Karpas-422 (cell line): Measurements from ENCODE around the gene SOBP. TPM values are rescaled to one million over a fixed set of nuclear protein-coding genes. Genes with fewer than 3 reads are reported as not detected.

ENCODE experiments used
- DNase-seq: peaks from one replicate; pipeline ENCODE4 v3.0.0-alpha.2; 2015
- H2AFZ ChIP-seq: fragments of 200-600 bp; sonication (generic); 2 replicates; pipeline ENCODE4 v1.6.1; 2014; ENCODE audit warnings: antibody characterized with exemption, low read length, mixed read lengths
- H3K27ac ChIP-seq: fragments of 200-600 bp; sonication (generic); 2 replicates; pipeline ENCODE4 v1.5.1; 2014; ENCODE audit warnings: mild to moderate bottlenecking, low read length, moderate library complexity
- H3K27me3 ChIP-seq: fragments of 200-600 bp; sonication (generic); 2 replicates; pipeline ENCODE4 v1.6.1; 2014; ENCODE audit warnings: low read length, mixed read lengths
- H3K36me3 ChIP-seq: fragments of 200-600 bp; sonication (generic); 2 replicates; pipeline ENCODE4 v1.6.1; 2014; ENCODE audit warnings: low read length, mixed read lengths; ENCODE audit not compliant: insufficient read depth
- H3K4me1 ChIP-seq: fragments of 200-600 bp; sonication (generic); 2 replicates; pipeline ENCODE4 v1.6.1; 2014; ENCODE audit warnings: mild to moderate bottlenecking, low read length, mixed read lengths
- H3K4me2 ChIP-seq: fragments of 200-600 bp; sonication (generic); 2 replicates; pipeline ENCODE4 v1.6.1; 2014; ENCODE audit warnings: low read length, low read depth, mild to moderate bottlenecking; ENCODE audit not compliant: poor library complexity, severe bottlenecking
- H3K4me3 ChIP-seq: fragments of 200-600 bp; sonication (generic); 2 replicates; pipeline ENCODE4 v1.5.1; 2014; ENCODE audit warnings: mild to moderate bottlenecking, antibody characterized with exemption, low read length, mixed read lengths
- H3K79me2 ChIP-seq: fragments of 200-600 bp; sonication (generic); 2 replicates; pipeline ENCODE4 v1.6.1; 2014; ENCODE audit warnings: mild to moderate bottlenecking, low read length, mixed read lengths
- H3K9ac ChIP-seq: fragments of 200-600 bp; sonication (generic); 2 replicates; pipeline ENCODE4 v1.6.0; 2014; ENCODE audit warnings: low read length
- H3K9me2 ChIP-seq: fragments of 200-600 bp; sonication (generic), shearing (Covaris generic); replicated peaks from 2 replicates; pipeline ENCODE4 v1.6.0; 2014; ENCODE audit warnings: mild to moderate bottlenecking, low read length, moderate library complexity; ENCODE audit not compliant: insufficient read depth
- H3K9me3 ChIP-seq: fragments of 300-700, 200-600 bp; sonication (generic); 2 replicates; pipeline ENCODE4 v1.6.1; 2014; ENCODE audit warnings: low read length, mixed read lengths
- H4K20me1 ChIP-seq: fragments of 200-600 bp; sonication (generic); 2 replicates; pipeline ENCODE4 v1.6.1; 2014; ENCODE audit warnings: mild to moderate bottlenecking, antibody characterized with exemption, low read length, low read depth; ENCODE audit not compliant: insufficient read depth
- total RNA-seq: library from RNA; depleted of rRNA; stranded (reverse); fragments of >200 nt; shearing (Covaris generic); gene quantifications from 2 replicates; pipeline ENCODE4 v1.2.3, GENCODE V29; 2014; ENCODE audit warnings: low replicate concordance

The SOBP gene
- total RNA-seq, 1 experiment from 2014 or later, result 17.8 TPM

GRCh38 chr6:107491760-107492660 is 2.1 kb downstream of the SOBP start:
- Histone ChIP-seq H2AFZ (no peak overlapping the region), H3K79me2 (peaks cover 68% of the 10 kb centered on the region), H4K20me1 (peaks cover 3% of the 10 kb centered on the region; the same call in 1 of the 2 replicates), H3K4me2 (peak overlapping the region; percentile 91), H3K9me3 (no peaks in the 10 kb centered on the region), H3K9ac (peak overlapping the region; percentile 87), H3K4me3 (peak overlapping the region; percentile 93), H3K27ac (peak overlapping the region; percentile 84), H3K27me3 (no peaks in the 10 kb centered on the region), H3K9me2 (no peaks in the 10 kb centered on the region), H3K36me3 (peaks cover 15% of the 10 kb centered on the region; the same call in 1 of the 2 replicates), H3K4me1 (peaks cover 64% of the 10 kb centered on the region)
- peak; percentile 45 for DNase-seq

- Histone ChIP-seq H3K4me3 (peak overlapping the region; percentile 93), H3K4me2 (peak overlapping the region; percentile 91), H3K9ac (peak overlapping the region; percentile 87), H3K9me2 (no peaks in the 10 kb centered on the region), H4K20me1 (peaks cover 3% of the 10 kb centered on the region; the same call in 1 of the 2 replicates), H3K36me3 (peaks cover 18% of the 10 kb centered on the region; the same call in 1 of the 2 replicates), H3K27ac (peak overlapping the region; percentile 84), H3K79me2 (peaks cover 82% of the 10 kb centered on the region), H3K4me1 (peaks cover 75% of the 10 kb centered on the region), H2AFZ (no peak overlapping the region), H3K9me3 (no peaks in the 10 kb centered on the region), H3K27me3 (no peaks in the 10 kb centered on the region)
- DNase-seq, result no peak
Measured at GRCh38 chr6:107493158-107494057, 3.5 kb downstream of the SOBP start.

DNA sequence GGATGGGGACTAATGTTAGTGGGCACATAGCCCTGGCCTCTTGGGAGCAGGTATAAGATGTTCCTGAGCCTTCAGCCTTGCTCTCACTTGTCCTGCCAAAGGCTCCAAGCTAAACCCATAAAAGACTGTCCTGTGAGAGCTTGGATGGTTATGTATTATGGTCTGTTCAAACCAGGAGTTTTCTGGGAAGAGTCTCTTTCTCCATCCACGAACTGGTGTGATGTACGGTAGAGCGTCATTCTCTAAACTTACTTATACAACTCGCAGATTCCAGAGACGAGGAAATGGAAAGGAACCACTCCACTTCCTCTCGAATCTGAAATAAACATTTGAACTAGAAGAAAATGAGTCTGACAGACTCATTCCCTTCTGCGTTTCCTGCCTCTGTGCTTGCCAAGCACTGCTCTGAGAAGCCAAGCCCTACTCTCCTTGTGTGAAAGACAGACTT is 5.3 kb downstream of the SOBP start:
- DNase-seq, result no peak
- Histone ChIP-seq H3K27me3 (no peaks in the 10 kb centered on the region), H3K4me2 (peak overlapping the region; percentile 91), H3K79me2 (peaks cover 100% of the 10 kb centered on the region), H3K4me1 (peaks cover 75% of the 10 kb centered on the region), H2AFZ (no peak overlapping the region), H4K20me1 (peaks cover 3% of the 10 kb centered on the region; the same call in 1 of the 2 replicates), H3K4me3 (peak overlapping the region; percentile 93; the same call in 1 of the 2 replicates), H3K9ac (peak overlapping the region; percentile 87), H3K9me2 (no peaks in the 10 kb centered on the region), H3K36me3 (peaks cover 18% of the 10 kb centered on the region; the same call in 1 of the 2 replicates), H3K27ac (peak overlapping the region; percentile 84), H3K9me3 (no peaks in the 10 kb centered on the region)

DNA sequence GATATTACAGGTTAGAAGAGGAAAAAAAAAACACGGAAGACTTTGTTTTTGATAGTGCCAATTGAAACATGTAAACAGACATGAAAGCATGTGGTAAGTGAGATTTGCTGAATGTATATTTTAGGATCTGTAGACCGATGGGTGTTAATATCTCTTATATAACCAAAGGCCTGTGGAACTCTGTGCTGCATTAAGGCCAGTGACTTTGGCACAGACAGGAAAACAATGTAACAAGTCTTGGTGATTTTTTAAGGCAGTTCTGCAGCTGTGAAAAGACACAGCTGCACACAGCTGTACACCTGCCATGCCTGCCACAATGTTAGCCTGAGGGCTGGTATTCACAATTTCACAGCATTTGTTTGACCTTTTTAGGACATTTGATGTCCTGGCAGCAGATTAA is 6.1 kb downstream of the SOBP start:
- peak overlapping the region; percentile 34; the same call in 1 of the 2 replicates for H3K9ac ChIP-seq
- H3K27ac ChIP-seq, result peak overlapping the region; percentile 84
- peaks cover 18% of the 10 kb centered on the region; the same call in 1 of the 2 replicates for H3K36me3 ChIP-seq
- peak overlapping the region; percentile 91 for H3K4me2 ChIP-seq
- no peaks in the 10 kb centered on the region for H3K9me2 ChIP-seq
- peaks cover 3% of the 10 kb centered on the region; the same call in 1 of the 2 replicates for H4K20me1 ChIP-seq
- H3K27me3 ChIP-seq, result no peaks in the 10 kb centered on the region
- H3K4me3 ChIP-seq, result no peak overlapping the region; the same call in 1 of the 2 replicates
- H3K79me2 ChIP-seq, result peaks cover 100% of the 10 kb centered on the region
- peaks cover 78% of the 10 kb centered on the region for H3K4me1 ChIP-seq
- no peaks in the 10 kb centered on the region for H3K9me3 ChIP-seq
- no peak overlapping the region for H2AFZ ChIP-seq
- DNase-seq, result peak; percentile 53

GRCh38 chr6:107496892-107497684 is 7.2 kb downstream of the SOBP start:
- peak overlapping the region; percentile 42 for H3K4me3 ChIP-seq

GRCh38 chr6:107504270-107505026 is 14.5 kb downstream of the SOBP start:
- Histone ChIP-seq H3K4me3 (peak overlapping the region; percentile 13; the same call in 1 of the 2 replicates), H3K9me2 (no peaks in the 10 kb centered on the region), H3K4me1 (peaks cover 40% of the 10 kb centered on the region), H3K9me3 (no peaks in the 10 kb centered on the region), H3K79me2 (peaks cover 86% of the 10 kb centered on the region), H3K27me3 (no peaks in the 10 kb centered on the region), H2AFZ (no peak overlapping the region), H4K20me1 (no peaks in the 10 kb centered on the region), H3K9ac (no peak overlapping the region), H3K4me2 (peak overlapping the region; percentile 48), H3K27ac (peak overlapping the region; percentile 61), H3K36me3 (peaks cover 19% of the 10 kb centered on the region; the same call in 1 of the 2 replicates)
- no peak for DNase-seq

More at GRCh38 chr6:107496892-107497684, 7.2 kb downstream of the SOBP start:
- no peaks in the 10 kb centered on the region for H3K27me3 ChIP-seq
- no peaks in the 10 kb centered on the region for H3K9me3 ChIP-seq
- H3K9ac ChIP-seq, result peak overlapping the region; percentile 34
- H3K27ac ChIP-seq, result peak overlapping the region; percentile 84
- H3K9me2 ChIP-seq, result no peaks in the 10 kb centered on the region
- H3K36me3 ChIP-seq, result peaks cover 18% of the 10 kb centered on the region; the same call in 1 of the 2 replicates
- H2AFZ ChIP-seq, result no peak overlapping the region
- peaks cover 100% of the 10 kb centered on the region for H3K79me2 ChIP-seq
- peaks cover 83% of the 10 kb centered on the region for H3K4me1 ChIP-seq
- no peaks in the 10 kb centered on the region for H4K20me1 ChIP-seq
- peak overlapping the region; percentile 91 for H3K4me2 ChIP-seq
- DNase-seq, result no peak

DNA sequence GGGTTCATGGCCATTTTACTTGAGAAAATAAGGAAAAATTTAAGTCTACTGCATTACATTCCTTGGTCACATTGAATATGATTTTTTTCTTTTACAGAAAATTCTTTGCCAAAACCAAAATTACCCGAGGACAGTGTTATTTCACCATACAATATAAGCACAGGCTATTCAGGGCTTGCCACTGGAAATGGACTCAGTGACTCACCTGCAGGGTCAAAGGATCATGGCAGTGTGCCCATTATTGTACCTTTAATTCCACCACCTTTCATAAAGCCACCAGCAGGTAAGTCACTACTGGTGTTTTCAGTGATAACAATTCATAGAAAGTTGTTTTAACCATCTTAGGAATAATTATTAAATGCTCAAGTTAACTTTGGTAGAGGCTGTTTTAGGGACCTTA is 16.2 kb downstream of the SOBP start:
- DNase-seq, result no peak
- H3K79me2 ChIP-seq, result peaks cover 84% of the 10 kb centered on the region
- H3K4me2 ChIP-seq, result no peak overlapping the region
- H3K9ac ChIP-seq, result no peak overlapping the region
- H3K9me3 ChIP-seq, result no peaks in the 10 kb centered on the region
- H3K9me2 ChIP-seq, result no peaks in the 10 kb centered on the region
- peaks cover 36% of the 10 kb centered on the region for H3K4me1 ChIP-seq
- H4K20me1 ChIP-seq, result no peaks in the 10 kb centered on the region
- H3K4me3 ChIP-seq, result no peak overlapping the region
- H3K27me3 ChIP-seq, result no peaks in the 10 kb centered on the region
- H3K36me3 ChIP-seq, result peaks cover 30% of the 10 kb centered on the region
- H3K27ac ChIP-seq, result no peak overlapping the region
- H2AFZ ChIP-seq, result no peak overlapping the region
